ENCODE data around the gene FOXP2. TPM values are rescaled to one million over a fixed set of nuclear protein-coding genes. Genes with fewer than 3 reads are reported as not detected.

The FOXP2 gene
- total and polyA plus RNA-seq, 9 of the 15 experiments (the other 6 are each of a cell fraction or from before 2014, with no cell fraction given) = not detected

- in situ Hi-C loops (cut with MboI) = no loop called here
- no peaks in the 10 kb centered on the region for H3K79me2 ChIP-seq (ENCODE audit: control insufficient read depth, insufficient read depth, low read length)
- H3K4me3 ChIP-seq = no peak overlapping the region
- no peak for DNase-seq (ENCODE audit: extremely low read depth in 1 of 4, low spot score in 3 of 4)
- no peaks in the 10 kb centered on the region for H3K4me1 ChIP-seq (replicated peaks in 1 of 2; ENCODE audit: control insufficient read depth in 2 of 2, insufficient read depth in 2 of 2, low read length in 2 of 2)
- H3K4me2 ChIP-seq (ENCODE audit: insufficient read depth, low read length) = no peak overlapping the region
- WGBS (ENCODE audit: insufficient coverage, low coverage, missing lambda C conversion rate) = 0% methylated on average over 10 of the region's 10 CpGs
- POLR2A ChIA-PET = no interaction called here
- no peak for TF ChIP-seq ZZZ3 (IDR thresholded peaks at IDR 0.05)
- no peak for TF ChIP-seq NR4A1 (CRISPR knock-in tag; IDR thresholded peaks at IDR 0.05)
- TF ChIP-seq NR4A1 (tag; IDR thresholded peaks at IDR 0.05) = no peak
- no peaks in the 10 kb centered on the region for H3K27me3 ChIP-seq (ENCODE audit: control insufficient read depth in 2 of 2, insufficient read depth in 2 of 2, low read length in 2 of 2)
- no TSS peak for BruUV-seq (replicated peaks)
- no peak overlapping the region for H3K9ac ChIP-seq (ENCODE audit: insufficient read depth in 1 of 2, low read depth in 2 of 2, low read length in 2 of 2)
- no peak for FAIRE-seq
- H3K9me1 ChIP-seq (ENCODE audit: control insufficient read depth, insufficient read depth, low read length) = no peaks in the 10 kb centered on the region
- CTCF ChIA-PET (ENCODE audit: low intra/inter-chr PET ratio) = no interaction called here
- no peaks in the 10 kb centered on the region for H4K20me1 ChIP-seq (replicated peaks; ENCODE audit: control insufficient read depth, insufficient read depth, low read length)
- no peaks in the 10 kb centered on the region for H3K36me3 ChIP-seq (ENCODE audit: control insufficient read depth, insufficient read depth, low read length)
- intact Hi-C loops (cut with micrococcal nuclease) = no loop called here
- H3K9me3 ChIP-seq (replicated peaks; ENCODE audit: control insufficient read depth, insufficient read depth, low read depth, low read length) = no peaks in the 10 kb centered on the region; the same call in 1 of the 2 replicates
- H3K27ac ChIP-seq (ENCODE audit: extremely low read depth, low read depth, low read length) = no peak overlapping the region
- no peak overlapping the region for H2AFZ ChIP-seq (ENCODE audit: low read depth, low read length)
- ATAC-seq = no peak
Observed at GRCh38 chr7:114416129-114416990, 1.7 kb downstream of the FOXP2 start.

DNA sequence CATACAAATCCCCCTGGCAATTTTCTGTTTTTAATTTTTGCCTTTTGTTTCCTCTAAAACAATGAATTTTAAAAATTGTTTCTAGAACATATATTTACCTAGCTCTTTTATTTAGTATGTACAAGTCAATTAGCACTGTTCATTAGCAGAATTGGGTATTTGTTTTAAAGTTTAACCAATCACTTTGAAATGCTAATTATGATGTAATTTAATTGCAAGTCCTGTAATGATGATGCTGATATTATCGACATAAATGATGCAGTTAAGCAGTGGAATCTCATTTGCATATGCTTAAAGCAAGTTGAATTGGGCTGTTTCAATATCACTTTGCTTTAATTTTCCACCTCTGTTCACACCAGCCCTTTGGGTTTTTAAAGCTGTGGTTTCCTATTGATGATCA is 2.7 kb downstream of the FOXP2 start:
- TF ChIP-seq SPI1 (IDR thresholded peaks at IDR 0.05; ENCODE audit: borderline replicate concordance, low read depth, low read length) = no peak
- TF ChIP-seq, protein P1, sequence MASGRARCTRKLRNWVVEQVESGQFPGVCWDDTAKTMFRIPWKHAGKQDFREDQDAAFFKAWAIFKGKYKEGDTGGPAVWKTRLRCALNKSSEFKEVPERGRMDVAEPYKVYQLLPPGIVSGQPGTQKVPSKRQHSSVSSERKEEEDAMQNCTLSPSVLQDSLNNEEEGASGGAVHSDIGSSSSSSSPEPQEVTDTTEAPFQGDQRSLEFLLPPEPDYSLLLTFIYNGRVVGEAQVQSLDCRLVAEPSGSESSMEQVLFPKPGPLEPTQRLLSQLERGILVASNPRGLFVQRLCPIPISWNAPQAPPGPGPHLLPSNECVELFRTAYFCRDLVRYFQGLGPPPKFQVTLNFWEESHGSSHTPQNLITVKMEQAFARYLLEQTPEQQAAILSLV (tag; IDR thresholded peaks at IDR 0.05) = no peak
- no peak for TF ChIP-seq ZNF444 (CRISPR knock-in tag; IDR thresholded peaks at IDR 0.05)
- TF ChIP-seq LEF1 (IDR thresholded peaks at IDR 0.05) = no peak
- no peak for TF ChIP-seq ZNF431 (CRISPR knock-in tag; IDR thresholded peaks at IDR 0.05)
- no peak for TF ChIP-seq CBFA2T3 (IDR thresholded peaks at IDR 0.05)
- TF ChIP-seq CTBP1 (IDR thresholded peaks at IDR 0.05; ENCODE audit: borderline replicate concordance) = no peak
- TF ChIP-seq TSHZ1 (CRISPR knock-in tag; IDR thresholded peaks at IDR 0.05) = no peak
- TF ChIP-seq MIER1 (IDR thresholded peaks at IDR 0.05; ENCODE audit: low read depth) = no peak
- CTCF ChIA-PET (ENCODE audit: low intra/inter-chr PET ratio) = no interaction called here
- in situ Hi-C loops (cut with MboI) = no loop called here

More for the DNA sequence above, 2.7 kb downstream of the FOXP2 start:
- no peak overlapping the region for H3K4me3 ChIP-seq
- DNase-seq (ENCODE audit: extremely low read depth in 1 of 4, low spot score in 3 of 4) = no peak
- H3K27ac ChIP-seq (ENCODE audit: extremely low read depth, low read depth, low read length) = no peak overlapping the region
- POLR2A ChIA-PET = no interaction called here
- ATAC-seq = no peak
- H3K36me3 ChIP-seq (ENCODE audit: control insufficient read depth, insufficient read depth, low read length) = no peaks in the 10 kb centered on the region
- no peak overlapping the region for H3K9ac ChIP-seq (ENCODE audit: insufficient read depth in 1 of 2, low read depth in 2 of 2, low read length in 2 of 2)
- no peak for FAIRE-seq
- no peaks in the 10 kb centered on the region for H3K79me2 ChIP-seq (ENCODE audit: control insufficient read depth, insufficient read depth, low read length)
- no peaks in the 10 kb centered on the region; the same call in 1 of the 2 replicates for H3K9me3 ChIP-seq (replicated peaks; ENCODE audit: control insufficient read depth, insufficient read depth, low read depth, low read length)
- H3K9me1 ChIP-seq (ENCODE audit: control insufficient read depth, insufficient read depth, low read length) = no peaks in the 10 kb centered on the region
- no peaks in the 10 kb centered on the region for H3K4me1 ChIP-seq (replicated peaks in 1 of 2; ENCODE audit: control insufficient read depth in 2 of 2, insufficient read depth in 2 of 2, low read length in 2 of 2)
- H2AFZ ChIP-seq (ENCODE audit: low read depth, low read length) = no peak overlapping the region
- H4K20me1 ChIP-seq (replicated peaks; ENCODE audit: control insufficient read depth, insufficient read depth, low read length) = no peaks in the 10 kb centered on the region
- no peaks in the 10 kb centered on the region for H3K27me3 ChIP-seq (ENCODE audit: control insufficient read depth in 2 of 2, insufficient read depth in 2 of 2, low read length in 2 of 2)
- BruUV-seq (replicated peaks) = no TSS peak
- no peak overlapping the region for H3K4me2 ChIP-seq (ENCODE audit: insufficient read depth, low read length)
- intact Hi-C loops (cut with micrococcal nuclease) = no loop called here
- 0% methylated on average over 1 of the region's 1 CpG for WGBS (ENCODE audit: insufficient coverage, low coverage, missing lambda C conversion rate)
